HK-2 (cell line): ENCODE measurements around the gene DMGDH.
"Not testable (repeated sequence)": the region's sequence is repeated elsewhere in the genome, so short reads cannot be mapped to it uniquely, and the experiment has no call there.

Source experiments
- DNase-seq: peaks from one replicate; pipeline ENCODE4 v3.0.0-alpha.2; 2018; ENCODE audit not compliant: unreplicated experiment

Gene DMGDH

GRCh38 chr5:79011869-79012268 is 57.6 kb downstream of the DMGDH start:
- no peak for DNase-seq

- no peak for DNase-seq
Observed at GRCh38 chr5:79011219-79011836, 58.1 kb downstream of the DMGDH start.

- DNase-seq: no peak
Observed at GRCh38 chr5:79008362-79008761, 61.1 kb downstream of the DMGDH start.

- no peak for DNase-seq
Observed at GRCh38 chr5:79007872-79008271, 61.6 kb downstream of the DMGDH start.

GRCh38 chr5:79005936-79006631 is 63.4 kb downstream of the DMGDH start:
- DNase-seq: no peak

- DNase-seq: no peak
Observed at GRCh38 chr5:79005151-79005550, 64.3 kb downstream of the DMGDH start.

- no peak for DNase-seq
Observed at GRCh38 chr5:79002374-79002773, 67.1 kb downstream of the DMGDH start.

- no peak for DNase-seq
Observed at GRCh38 chr5:79001471-79001870, 68.0 kb downstream of the DMGDH start.

- no peak for DNase-seq
Observed at GRCh38 chr5:78997090-78997489, 72.4 kb downstream of the DMGDH start.

- no peak for DNase-seq
Observed at GRCh38 chr5:78995521-78996007, 73.9 kb downstream of the DMGDH start.

- no peak for DNase-seq
Observed at GRCh38 chr5:78993165-78993564, 76.3 kb downstream of the DMGDH start.

- no peak for DNase-seq
Observed at GRCh38 chr5:78992146-78992545, 77.3 kb downstream of the DMGDH start.

- DNase-seq: no peak
Observed at GRCh38 chr5:78989080-78989479, 80.4 kb downstream of the DMGDH start.

GRCh38 chr5:78985725-78986223 is 83.7 kb downstream of the DMGDH start:
- peak; percentile 40 for DNase-seq

GRCh38 chr5:78985116-78985724 is 84.3 kb downstream of the DMGDH start, which contains the start of gene ARSB:
Gene ARSB (minus strand): TSS chr5:78985310. CDS start chr5:78985248, 62 bp downstream.
- no peak for DNase-seq

- peak; percentile 80 for DNase-seq
Observed at GRCh38 chr5:78984439-78985115, 84.9 kb downstream of the DMGDH start.

GRCh38 chr5:78983601-78984438 is 85.7 kb downstream of the DMGDH start:
- DNase-seq: no peak

- not testable (repeated sequence) for DNase-seq
Observed at GRCh38 chr5:78983194-78983593, 86.3 kb downstream of the DMGDH start.

GRCh38 chr5:78979909-78980308 is 89.6 kb downstream of the DMGDH start:
- no peak for DNase-seq

- DNase-seq: no peak
Observed at GRCh38 chr5:78979117-78979742, 90.2 kb downstream of the DMGDH start.

GRCh38 chr5:78975035-78975434 is 94.4 kb downstream of the DMGDH start:
- no peak for DNase-seq
